ENCODE results near the gene HSP90AB1.

HSP90AB1 gene

DNA sequence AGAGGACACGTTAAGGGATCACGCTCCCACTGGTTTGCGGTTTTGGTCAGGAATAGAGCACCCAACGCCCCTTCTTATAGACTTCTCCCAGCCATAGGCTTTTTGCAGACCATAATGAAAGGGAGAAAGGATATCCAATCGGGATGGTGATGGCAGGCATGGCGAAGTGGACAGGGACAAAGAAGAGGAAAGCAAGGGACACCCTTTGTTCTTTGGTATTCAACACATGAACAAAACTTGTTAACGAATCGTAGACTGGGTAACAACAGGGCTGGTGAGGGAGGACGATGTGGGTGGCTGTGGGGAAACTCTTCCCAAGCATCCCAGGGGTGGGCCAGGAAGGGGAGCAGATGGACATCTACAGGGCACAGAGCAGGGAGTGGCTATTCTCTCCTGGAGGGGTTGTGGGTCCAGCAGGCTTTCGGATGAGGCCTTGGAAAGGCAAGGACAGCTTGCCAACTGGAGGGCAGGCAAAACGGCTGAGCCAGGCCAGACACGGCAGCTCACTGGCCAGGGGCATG lies 1.4 kb upstream of the HSP90AB1 start:
- DNase-seq (ENCODE audit: insufficient read length), result no peak
- TF ChIP-seq TAF1 (IDR thresholded peaks at IDR 0.05; ENCODE audit: borderline replicate concordance, low read depth, low read length) (no peak), POLR2AphosphoS5 (IDR thresholded peaks at IDR 0.05; ENCODE audit: low read depth, low read length) (no peak), POLR2A (IDR thresholded peaks at IDR 0.05; ENCODE audit: low read depth, low read length) (no peak)
- FAIRE-seq, result peak; percentile 33

DNA sequence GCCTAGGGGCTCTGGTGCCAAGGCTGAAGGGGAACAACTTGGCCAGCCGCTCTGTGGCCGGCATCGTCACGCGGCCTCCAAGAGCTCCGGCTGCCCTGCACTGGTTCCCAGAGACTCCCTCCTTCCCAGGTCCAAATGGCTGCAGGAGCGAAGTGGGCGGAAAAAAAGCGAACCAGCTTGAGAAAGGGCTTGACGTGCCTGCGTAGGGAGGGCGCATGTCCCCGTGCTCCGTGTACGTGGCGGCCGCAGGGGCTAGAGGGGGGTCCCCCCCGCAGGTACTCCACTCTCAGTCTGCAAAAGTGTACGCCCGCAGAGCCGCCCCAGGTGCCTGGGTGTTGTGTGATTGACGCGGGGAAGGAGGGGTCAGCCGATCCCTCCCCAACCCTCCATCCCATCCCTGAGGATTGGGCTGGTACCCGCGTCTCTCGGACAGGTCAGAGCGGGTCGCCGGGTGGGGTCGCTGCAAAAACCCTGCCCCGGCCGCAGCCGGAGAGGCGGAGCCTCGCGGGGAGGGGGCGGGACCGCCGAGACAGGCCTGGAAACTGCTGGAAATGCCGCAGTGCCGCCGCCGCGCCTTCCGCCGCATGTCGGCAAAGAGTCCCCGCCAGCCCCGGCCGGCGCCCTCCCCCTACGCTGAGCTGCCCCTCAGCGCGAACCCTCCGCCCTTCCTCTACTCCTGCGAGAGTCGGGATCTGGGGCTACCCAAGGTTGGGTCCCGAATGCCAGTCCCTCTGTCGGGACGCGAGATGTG lies 814 bp upstream of the HSP90AB1 start:
- TF ChIP-seq POLR2A (IDR thresholded peaks at IDR 0.05; ENCODE audit: low read depth, low read length), result no peak
- 0 out of 2 replicates have a peak, but pooled peaks have one; percentile 44 for TF ChIP-seq TAF1 (IDR thresholded peaks at IDR 0.05; ENCODE audit: borderline replicate concordance, low read depth, low read length)
- peak; percentile 73 for DNase-seq (ENCODE audit: insufficient read length)
- FAIRE-seq, result peak; percentile 82

DNA sequence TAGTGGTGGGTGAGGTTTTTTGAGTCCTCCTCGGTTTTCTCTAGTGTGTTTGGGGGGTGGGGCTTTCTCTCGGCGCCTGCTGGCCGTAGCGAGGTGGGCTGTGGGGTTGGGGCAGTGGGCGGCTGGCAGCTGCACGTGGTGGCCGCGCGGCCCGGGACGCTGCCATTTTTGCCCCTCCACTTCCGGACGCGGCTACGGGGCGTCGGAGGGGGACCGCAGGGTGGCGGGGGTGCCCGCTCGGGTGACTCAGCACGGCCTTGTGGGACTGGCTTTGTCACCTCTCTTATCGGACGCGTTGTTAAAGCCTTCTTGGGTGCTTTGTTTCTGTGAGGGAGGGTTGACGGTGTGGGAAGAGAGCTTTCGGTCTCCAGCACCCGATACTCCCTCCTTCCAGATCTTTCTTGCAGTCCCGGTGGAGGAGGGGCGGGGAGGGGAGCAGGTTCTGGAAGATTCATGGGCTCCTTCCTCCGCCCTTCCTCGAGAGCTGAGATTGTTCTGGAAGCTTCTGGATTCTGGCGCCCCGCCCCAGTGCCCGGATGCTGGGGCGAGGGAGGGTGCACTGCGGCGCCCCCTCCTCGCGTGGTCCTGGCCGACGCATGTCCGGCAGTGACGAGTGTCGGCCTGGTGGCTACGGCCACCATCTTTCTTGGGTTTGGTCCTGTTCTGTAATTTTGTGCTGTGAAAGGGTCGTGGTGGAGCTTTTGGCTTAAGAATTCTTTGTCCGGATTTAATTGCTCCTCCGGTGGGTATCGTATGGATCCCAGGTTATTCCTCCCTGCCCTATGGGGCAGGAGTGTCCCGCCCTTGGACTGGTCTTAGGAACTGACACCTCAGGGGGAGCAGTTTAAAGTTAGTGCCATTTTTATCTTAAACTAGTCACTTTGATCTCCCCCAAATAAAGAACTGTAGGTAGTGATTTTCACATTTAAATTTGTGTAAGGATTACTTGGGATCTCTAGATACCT lies 719 bp downstream of the HSP90AB1 start:
- peak; percentile 42 for FAIRE-seq
- peak; percentile 33; the same call in 1 of the 2 replicates for TF ChIP-seq TAF1 (IDR thresholded peaks at IDR 0.05; ENCODE audit: borderline replicate concordance, low read depth, low read length)
- no peak; the same call in 1 of the 2 replicates for TF ChIP-seq POLR2A (IDR thresholded peaks at IDR 0.05; ENCODE audit: low read depth, low read length)
- no peak for DNase-seq (ENCODE audit: insufficient read length)

DNA sequence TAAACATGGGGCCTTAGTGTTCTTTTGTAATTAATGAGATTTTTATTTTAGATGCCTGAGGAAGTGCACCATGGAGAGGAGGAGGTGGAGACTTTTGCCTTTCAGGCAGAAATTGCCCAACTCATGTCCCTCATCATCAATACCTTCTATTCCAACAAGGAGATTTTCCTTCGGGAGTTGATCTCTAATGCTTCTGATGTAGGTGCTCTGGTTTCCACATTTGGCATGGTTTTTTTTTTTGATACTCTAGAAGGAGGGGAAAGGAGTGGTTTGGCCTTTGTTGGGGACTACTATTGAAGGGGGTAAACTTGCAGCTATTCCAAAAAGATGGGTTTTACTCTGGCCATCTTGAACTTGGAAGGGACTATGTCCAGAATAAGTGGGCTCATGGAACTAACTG lies 1.7 kb downstream of the HSP90AB1 start:
- FAIRE-seq (no peak), DNase-seq (ENCODE audit: insufficient read length) (no peak)
- TF ChIP-seq POLR2A (IDR thresholded peaks at IDR 0.05; ENCODE audit: low read depth, low read length) (no peak), TAF1 (IDR thresholded peaks at IDR 0.05; ENCODE audit: borderline replicate concordance, low read depth, low read length) (no peak), POLR2AphosphoS5 (IDR thresholded peaks at IDR 0.05; ENCODE audit: low read depth, low read length) (no peak)

DNA sequence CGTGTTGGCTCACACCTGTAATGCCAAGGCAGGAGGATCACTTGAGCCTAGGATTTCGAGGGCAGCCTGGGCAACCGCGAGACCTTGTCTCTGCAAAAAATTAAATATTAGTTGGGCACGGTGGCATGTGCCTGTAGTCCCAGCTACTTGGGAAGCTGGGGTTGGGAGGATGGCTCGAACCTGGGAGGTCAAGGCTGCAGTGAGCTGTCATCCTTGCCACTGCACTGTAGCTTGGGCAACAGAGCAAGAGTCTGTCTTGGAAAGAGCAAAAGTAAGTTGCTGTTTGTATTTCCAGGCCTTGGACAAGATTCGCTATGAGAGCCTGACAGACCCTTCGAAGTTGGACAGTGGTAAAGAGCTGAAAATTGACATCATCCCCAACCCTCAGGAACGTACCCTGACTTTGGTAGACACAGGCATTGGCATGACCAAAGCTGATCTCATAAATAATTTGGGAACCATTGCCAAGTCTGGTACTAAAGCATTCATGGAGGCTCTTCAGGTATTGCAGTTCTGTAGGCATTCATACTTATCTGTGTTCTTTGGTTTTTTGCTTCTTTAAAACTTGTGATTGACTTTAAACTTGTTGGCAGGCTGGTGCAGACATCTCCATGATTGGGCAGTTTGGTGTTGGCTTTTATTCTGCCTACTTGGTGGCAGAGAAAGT lies 2.3 kb downstream of the HSP90AB1 start:
- FAIRE-seq (no peak), DNase-seq (ENCODE audit: insufficient read length) (no peak)
- TF ChIP-seq TAF1 (IDR thresholded peaks at IDR 0.05; ENCODE audit: borderline replicate concordance, low read depth, low read length) (no peak), POLR2A (IDR thresholded peaks at IDR 0.05; ENCODE audit: low read depth, low read length) (peak; percentile 52; the same call in 1 of the 2 replicates), POLR2AphosphoS5 (IDR thresholded peaks at IDR 0.05; ENCODE audit: low read depth, low read length) (no peak; the same call in 1 of the 2 replicates)

DNA sequence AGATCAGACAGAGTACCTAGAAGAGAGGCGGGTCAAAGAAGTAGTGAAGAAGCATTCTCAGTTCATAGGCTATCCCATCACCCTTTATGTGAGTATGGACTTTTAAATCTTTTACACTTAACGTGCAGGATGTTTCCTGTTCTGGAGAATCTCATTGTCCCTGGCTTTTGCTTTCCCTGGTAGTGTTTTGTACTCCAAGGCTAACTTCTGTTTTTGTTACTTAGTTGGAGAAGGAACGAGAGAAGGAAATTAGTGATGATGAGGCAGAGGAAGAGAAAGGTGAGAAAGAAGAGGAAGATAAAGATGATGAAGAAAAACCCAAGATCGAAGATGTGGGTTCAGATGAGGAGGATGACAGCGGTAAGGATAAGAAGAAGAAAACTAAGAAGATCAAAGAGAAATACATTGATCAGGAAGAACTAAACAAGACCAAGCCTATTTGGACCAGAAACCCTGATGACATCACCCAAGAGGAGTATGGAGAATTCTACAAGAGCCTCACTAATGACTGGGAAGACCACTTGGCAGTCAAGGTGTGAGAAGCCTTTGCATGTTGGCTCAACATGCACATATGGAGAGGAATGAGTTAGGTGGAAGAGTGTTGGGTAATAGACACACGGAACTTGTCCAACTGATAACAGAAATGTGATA lies 3.3 kb downstream of the HSP90AB1 start:
- TF ChIP-seq POLR2A (IDR thresholded peaks at IDR 0.05; ENCODE audit: low read depth, low read length) (no peak), TAF1 (IDR thresholded peaks at IDR 0.05; ENCODE audit: borderline replicate concordance, low read depth, low read length) (no peak), POLR2AphosphoS5 (IDR thresholded peaks at IDR 0.05; ENCODE audit: low read depth, low read length) (no peak)
- no peak for FAIRE-seq
- no peak for DNase-seq (ENCODE audit: insufficient read length)

DNA sequence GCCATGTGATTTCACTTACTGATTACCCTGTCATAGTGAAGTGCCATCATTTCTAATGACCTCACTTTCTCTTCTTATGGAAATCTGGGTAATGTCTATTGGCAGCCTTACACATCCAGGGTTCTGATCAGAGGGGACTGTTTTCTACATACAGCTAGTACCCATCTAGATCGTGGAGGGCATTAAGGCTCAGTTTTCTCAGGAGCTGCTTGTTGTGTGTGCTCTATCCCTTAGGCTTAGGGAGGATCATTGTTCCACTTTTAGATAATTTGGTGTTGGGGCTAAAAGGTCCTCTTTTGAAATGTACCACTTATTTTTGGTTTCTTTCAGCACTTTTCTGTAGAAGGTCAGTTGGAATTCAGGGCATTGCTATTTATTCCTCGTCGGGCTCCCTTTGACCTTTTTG lies 3.8 kb downstream of the HSP90AB1 start:
- no peak for TF ChIP-seq TAF1 (IDR thresholded peaks at IDR 0.05; ENCODE audit: borderline replicate concordance, low read depth, low read length)
- TF ChIP-seq POLR2AphosphoS5 (IDR thresholded peaks at IDR 0.05; ENCODE audit: low read depth, low read length), result peak; percentile 53; the same call in 1 of the 2 replicates
- TF ChIP-seq POLR2A (IDR thresholded peaks at IDR 0.05; ENCODE audit: low read depth, low read length), result peak; percentile 55; the same call in 1 of the 2 replicates
- DNase-seq (ENCODE audit: insufficient read length) (no peak), FAIRE-seq (no peak)

DNA sequence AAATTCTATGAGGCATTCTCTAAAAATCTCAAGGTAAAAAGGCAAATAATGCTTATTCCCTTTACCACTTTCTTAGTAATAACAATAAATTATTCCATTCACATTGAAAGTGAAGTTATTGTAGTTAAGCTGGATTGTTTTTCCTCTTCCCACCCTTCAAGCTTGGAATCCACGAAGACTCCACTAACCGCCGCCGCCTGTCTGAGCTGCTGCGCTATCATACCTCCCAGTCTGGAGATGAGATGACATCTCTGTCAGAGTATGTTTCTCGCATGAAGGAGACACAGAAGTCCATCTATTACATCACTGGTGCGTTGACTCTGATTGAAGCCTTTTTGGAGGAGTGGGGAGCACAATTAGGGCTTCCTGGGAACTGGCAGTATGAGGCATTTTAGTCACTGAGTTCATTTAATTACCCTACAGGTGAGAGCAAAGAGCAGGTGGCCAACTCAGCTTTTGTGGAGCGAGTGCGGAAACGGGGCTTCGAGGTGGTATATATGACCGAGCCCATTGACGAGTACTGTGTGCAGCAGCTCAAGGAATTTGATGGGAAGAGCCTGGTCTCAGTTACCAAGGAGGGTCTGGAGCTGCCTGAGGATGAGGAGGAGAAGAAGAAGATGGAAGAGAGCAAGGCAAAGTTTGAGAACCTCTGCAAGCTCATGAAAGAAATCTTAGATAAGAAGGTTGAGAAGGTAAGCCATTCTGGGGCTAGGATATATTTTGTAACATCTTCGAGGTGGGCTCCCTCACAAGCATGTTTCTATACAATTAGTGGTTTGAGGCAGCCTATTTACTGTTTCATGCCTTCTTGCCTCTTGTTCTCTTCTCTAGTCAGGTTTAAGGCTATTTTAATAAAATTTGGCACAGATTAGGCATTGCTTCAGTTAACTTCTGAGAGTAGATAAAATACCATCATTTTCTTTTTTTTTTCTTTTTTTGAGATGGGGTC lies 4.9 kb downstream of the HSP90AB1 start:
- FAIRE-seq (no peak), DNase-seq (ENCODE audit: insufficient read length) (no peak)
- TF ChIP-seq TAF1 (IDR thresholded peaks at IDR 0.05; ENCODE audit: borderline replicate concordance, low read depth, low read length) (no peak), POLR2AphosphoS5 (IDR thresholded peaks at IDR 0.05; ENCODE audit: low read depth, low read length) (0 out of 2 replicates have a peak, but pooled peaks have one; percentile 57), POLR2A (IDR thresholded peaks at IDR 0.05; ENCODE audit: low read depth, low read length) (0 out of 2 replicates have a peak, but pooled peaks have one; percentile 28)

DNA sequence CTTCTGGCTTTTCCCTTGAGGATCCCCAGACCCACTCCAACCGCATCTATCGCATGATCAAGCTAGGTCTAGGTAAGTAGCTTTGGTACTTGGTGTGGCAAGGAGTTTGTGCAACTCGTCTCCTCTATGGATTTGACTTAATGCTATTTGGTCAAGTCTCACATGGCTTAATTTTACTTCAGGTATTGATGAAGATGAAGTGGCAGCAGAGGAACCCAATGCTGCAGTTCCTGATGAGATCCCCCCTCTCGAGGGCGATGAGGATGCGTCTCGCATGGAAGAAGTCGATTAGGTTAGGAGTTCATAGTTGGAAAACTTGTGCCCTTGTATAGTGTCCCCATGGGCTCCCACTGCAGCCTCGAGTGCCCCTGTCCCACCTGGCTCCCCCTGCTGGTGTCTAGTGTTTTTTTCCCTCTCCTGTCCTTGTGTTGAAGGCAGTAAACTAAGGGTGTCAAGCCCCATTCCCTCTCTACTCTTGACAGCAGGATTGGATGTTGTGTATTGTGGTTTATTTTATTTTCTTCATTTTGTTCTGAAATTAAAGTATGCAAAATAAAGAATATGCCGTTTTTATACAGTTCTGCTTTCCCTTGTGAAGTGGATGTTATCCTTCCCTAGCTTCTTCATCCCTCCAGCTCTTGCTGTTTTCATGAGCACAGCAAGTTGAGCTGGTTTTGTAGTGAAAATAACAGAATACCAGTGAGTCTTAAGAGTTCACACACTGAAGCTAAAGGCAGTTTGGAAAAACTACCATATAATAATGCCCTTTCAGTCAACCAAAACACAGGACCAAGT lies 6.6 kb downstream of the HSP90AB1 start:
- no peak for FAIRE-seq
- TF ChIP-seq POLR2A (IDR thresholded peaks at IDR 0.05; ENCODE audit: low read depth, low read length), result no peak; the same call in 1 of the 2 replicates
- TF ChIP-seq POLR2AphosphoS5 (IDR thresholded peaks at IDR 0.05; ENCODE audit: low read depth, low read length), result no peak
- no peak for TF ChIP-seq TAF1 (IDR thresholded peaks at IDR 0.05; ENCODE audit: borderline replicate concordance, low read depth, low read length)
- no peak for DNase-seq (ENCODE audit: insufficient read length)
